NCI-H1436 treated with DMSO at 0.1 percent for 48 hours (cell line): ENCODE measurements around the gene PRKCE.

Source experiments
- DNase-seq: peaks from one replicate; lab custom pipeline; 2025; lab: John Stamatoyannopoulos, UW

PRKCE gene

GRCh38 chr2:45890819-45891218 is 239.3 kb downstream of the PRKCE start:
- DNase-seq = no peak

DNA sequence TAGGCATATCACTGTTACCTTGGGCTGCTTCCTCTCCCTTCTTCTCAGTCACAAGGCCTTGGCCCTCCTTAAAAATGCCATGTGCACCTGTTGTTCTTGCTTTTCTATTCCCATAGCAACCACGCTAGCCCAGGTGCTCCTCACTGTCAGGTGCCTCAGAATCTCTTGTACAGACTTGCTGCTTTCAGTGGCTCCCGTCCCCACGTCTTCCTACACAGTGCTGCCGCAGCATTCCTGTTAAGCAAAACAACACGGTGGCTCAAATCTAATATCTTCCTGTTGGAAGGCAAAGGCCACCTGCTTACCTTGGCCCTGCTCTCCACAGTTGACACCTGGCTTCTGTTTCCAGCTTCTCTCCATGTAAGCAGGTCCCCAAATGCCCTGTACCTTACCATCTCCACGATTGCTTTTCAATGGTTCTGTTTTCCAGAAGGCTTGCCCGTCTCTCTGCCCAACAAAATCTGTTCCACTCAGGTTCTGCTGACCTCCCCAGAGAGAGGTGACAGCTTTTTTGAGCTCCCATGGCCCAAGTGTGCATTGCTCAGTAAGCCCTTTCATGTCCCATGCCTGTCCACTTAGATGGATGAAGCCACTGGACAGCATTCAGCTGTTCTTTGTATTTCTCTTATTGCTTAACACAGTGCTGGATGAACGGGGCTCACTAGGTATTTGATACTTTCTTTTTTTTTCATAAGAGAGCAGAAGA is 240.4 kb downstream of the PRKCE start:
- no peak for DNase-seq

GRCh38 chr2:45892425-45892745 is 240.9 kb downstream of the PRKCE start:
- no peak for DNase-seq

DNA sequence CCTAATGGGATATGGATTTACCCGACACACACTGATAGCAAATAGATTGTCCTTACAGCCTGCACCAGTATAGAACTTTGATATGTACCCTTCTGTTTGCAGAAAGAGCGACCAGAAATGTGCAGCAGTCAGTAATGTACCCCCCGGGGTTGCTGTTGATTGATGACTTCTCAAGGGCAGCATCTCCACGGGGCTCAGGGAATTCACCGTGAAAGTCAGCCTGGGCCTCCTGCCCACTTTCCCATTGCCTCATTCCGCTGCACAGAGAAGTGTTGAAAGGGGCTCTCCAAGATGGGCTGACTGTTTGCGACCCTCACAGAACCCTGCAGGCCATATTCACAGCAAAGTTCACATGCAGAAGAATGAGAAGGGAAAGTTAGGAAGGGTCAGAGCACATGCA is 241.3 kb downstream of the PRKCE start:
- DNase-seq = no peak

DNA sequence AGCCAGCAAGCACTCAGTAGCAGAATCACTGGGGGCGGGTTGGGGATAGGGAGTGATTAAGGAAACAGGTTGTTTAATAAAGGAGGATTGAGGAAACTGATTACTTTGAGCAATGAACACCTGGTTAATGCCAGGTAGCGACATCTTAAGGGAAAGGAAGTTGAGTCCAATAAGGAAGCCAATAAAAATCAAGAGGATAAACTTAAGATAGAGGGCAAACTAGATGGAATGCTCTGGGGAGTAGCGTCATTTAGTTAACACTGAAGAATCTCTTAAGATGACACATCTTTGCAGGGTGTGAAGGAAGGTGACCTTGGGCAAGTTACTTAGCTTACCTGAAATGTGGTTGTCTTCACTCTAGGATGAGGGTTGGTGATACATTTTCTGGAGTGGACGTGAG is 242.7 kb downstream of the PRKCE start:
- DNase-seq = no peak

- DNase-seq = no peak
These were observed 243.9 kb downstream of the PRKCE start for GRCh38 chr2:45895241-45895861.

DNA sequence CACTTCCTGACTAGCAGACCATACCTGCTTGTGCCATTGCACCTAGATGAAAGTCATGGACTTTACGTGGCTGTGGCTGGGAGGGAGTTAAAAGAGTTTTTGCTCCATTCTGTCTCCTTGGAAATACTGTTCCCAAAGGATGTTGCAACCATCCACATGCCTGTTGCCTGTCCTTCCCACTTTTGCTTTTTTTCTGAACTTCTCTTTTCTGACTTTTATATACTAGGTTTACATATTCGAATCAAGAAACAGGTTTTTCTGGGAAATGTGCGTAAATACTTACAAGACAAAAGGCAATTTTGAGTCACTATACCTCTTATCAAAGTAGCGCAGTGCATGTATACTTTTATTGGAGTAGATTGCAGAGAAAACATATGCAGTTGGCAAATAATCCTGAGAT is 244.8 kb downstream of the PRKCE start:
- no peak for DNase-seq

DNA sequence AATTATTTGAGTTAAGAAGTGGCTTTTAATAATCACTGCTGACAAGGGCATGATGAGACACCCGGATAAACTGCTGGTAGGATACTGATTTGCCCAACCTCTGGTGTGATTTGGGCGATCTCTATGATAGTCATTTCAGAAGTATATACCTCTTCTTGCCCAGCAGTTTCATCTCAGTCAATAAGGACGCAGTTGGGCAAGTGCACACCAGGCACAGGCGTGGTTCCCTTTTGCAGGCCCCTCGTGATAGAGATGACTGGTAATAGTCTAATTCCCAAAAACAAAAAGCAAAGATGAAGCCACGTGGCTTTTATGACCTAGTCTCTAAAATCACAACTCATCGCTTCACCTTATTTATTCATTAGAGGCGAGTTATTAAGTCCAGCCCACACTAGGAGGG is 246.4 kb downstream of the PRKCE start:
- DNase-seq = no peak

DNA sequence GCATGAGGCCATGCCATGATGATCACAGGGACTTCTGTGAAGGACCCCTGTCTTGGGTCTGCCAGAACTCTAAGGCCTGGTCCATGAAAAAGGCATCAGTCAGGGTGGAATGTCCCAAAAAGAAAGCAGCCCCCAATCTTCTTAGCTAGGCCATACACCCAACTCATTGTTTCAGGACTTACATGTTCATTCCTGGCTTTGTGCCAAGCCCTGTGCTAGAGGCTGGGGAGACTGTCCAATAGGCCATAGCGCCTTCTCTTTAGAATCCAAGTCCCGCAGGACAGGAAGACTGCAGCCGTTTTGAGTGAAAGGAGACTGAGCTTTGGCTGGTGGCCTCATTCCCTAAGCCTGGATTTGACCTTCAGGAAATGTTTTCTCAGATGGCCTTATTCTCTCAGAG is 247.3 kb downstream of the PRKCE start:
- DNase-seq = no peak

- no peak for DNase-seq
These were observed 248.5 kb downstream of the PRKCE start for GRCh38 chr2:45899926-45900325.

GRCh38 chr2:45901468-45902032 is 250.1 kb downstream of the PRKCE start:
- no peak for DNase-seq

GRCh38 chr2:45902380-45902779 is 250.9 kb downstream of the PRKCE start:
- no peak for DNase-seq

GRCh38 chr2:45902781-45903375 is 251.4 kb downstream of the PRKCE start:
- DNase-seq = no peak

DNA sequence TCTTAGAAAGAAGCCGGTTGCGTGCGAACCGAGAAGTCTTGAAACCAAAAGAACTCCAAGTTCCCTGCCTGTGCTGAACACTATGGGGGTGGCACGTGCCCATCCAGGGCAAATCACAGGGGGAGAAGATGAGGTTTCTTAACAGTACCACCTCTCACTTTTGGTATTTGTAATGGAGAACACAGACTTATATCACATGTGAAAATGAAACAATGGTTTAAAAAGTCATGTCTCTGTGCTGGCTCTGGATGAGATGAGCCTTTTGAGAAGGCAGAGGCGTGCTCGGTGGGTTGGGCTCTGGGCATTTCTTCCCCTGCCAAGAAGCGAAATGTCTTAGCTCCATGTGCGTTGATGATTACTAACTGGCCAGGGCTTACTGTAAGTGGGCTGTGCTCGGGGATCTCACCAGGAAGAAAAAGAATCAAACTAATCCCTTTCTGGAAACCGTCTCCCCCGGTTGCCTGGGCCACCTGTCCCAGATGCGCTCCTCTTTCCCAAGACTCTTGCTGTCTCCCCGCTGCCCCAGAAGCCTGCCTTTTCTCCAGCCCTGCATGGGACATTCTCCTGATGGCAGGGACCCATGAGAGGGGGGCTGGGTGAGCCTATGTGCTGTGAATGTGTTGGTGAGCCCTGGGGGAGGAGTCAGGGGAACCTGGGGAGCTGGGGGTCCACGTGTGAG is 252.9 kb downstream of the PRKCE start:
- DNase-seq = no peak

- DNase-seq = no peak
These were observed 253.6 kb downstream of the PRKCE start for GRCh38 chr2:45904946-45905631.

DNA sequence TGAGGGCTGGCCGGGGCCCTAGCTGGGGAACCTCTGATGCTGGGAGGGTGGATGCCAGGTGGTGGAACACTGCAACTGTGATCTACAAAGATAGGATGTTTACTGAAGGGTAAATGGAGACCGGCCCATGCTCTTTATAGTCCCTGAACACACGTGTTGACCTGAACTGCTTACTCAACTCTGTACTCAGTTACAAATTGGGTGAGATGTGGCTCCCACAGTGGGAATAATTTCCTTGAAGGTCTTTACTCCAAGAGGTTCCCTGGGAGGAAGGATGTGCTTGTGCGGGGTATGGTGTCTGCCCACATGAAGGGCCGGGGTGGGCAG is 254.1 kb downstream of the PRKCE start:
- no peak for DNase-seq

GRCh38 chr2:45907592-45907991 is 256.1 kb downstream of the PRKCE start:
- DNase-seq = no peak

- DNase-seq = no peak
These were observed 257.1 kb downstream of the PRKCE start for GRCh38 chr2:45908316-45909170.

- DNase-seq = no peak
These were observed 257.7 kb downstream of the PRKCE start for GRCh38 chr2:45909171-45909565.

DNA sequence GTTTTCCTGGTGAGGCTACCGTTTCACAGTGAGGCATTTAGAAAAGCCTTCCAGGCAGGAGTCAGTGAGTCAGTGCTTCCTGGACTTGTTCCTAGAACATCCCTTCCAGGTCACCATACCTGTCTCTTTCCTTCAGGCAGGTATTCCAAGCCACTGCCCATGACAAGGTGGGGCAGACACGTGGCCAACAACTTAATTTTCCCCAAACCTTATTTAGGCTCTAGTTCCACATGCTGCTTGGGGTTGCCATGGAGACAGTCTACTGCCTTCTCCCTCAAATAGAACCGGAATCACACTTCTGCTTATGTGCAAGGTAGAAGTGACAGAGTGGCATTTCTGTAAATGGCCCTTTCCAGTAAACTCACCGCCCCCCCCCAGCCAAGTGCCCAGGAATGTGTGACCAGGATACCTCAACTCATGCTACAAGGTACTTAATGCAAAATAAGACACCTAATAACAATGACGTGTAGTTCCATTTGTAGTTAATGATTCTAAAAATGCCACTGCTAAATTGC is 258.3 kb downstream of the PRKCE start:
- no peak for DNase-seq

DNA sequence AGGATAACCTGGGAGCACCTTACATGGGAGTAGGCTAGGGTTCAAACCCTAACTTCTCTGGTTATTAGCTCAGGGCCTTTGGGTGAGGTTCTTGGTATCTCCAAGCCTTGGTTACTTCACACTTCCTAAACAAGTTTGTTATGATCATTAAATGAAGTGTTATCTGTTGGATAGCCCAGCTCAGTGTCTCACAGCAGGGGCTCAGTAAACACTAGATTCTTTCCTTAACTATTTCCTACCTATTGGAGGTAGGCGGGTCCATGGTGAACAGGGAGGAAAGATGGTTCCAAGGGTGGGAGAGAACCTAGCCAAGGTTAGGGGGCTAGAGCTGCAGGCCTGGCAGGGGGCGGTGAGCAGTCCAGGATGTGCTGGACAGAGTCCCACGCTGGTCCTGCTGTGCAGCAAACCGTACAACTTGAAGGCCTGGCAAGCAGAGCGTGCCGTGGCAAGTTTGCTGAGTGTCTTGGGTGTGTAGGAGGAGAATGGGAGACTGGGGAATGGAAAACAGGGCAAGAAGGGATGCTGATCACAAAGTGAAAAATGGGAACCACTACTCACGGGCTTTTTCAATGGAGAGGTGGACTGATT is 259.1 kb downstream of the PRKCE start:
- no peak for DNase-seq
